Adrenal gland (tissue), 12 donors: ENCODE measurements around the gene PDCD11. TPM values are rescaled to one million over a fixed set of nuclear protein-coding genes. Genes with fewer than 3 reads are reported as not detected.

Experiments used
- DNase-seq, 7 donors: peaks; one replicate each; pipeline ENCODE4 v3.0.0-alpha.2; 2019 to 2020
- H3K27ac ChIP-seq, 5 donors: fragments of 200-600 bp; sonication (generic) in 4 of 5; 1 replicate in 3 of 5; 2 replicates in 2 of 5; pipeline versions ENCODE4 v1.5.1 to v1.8.0; 2016 to 2020; ENCODE audit warnings: mild to moderate bottlenecking in 1 of 5
- H3K27me3 ChIP-seq: fragments of 200-600 bp; 2 replicates; pipeline ENCODE4 v1.8.0; 2021
- H3K36me3 ChIP-seq, 2 donors: fragments of 200-600 bp; replicated peaks in 1 of 2; 1 replicate in 1 of 2; 2 replicates in 1 of 2; pipeline versions ENCODE4 v1.5.1 to v1.8.0; 2018 to 2022
- H3K4me1 ChIP-seq, 2 donors: fragments of 200-600 bp; replicated peaks in 1 of 2; 1 replicate in 1 of 2; 2 replicates in 1 of 2; pipeline versions ENCODE4 v1.5.1 to v1.8.0; 2018 to 2021
- H3K4me3 ChIP-seq, 4 donors: fragments of 200-600 bp; sonication (generic) in 3 of 4; one replicate each; pipeline ENCODE4 v1.5.1; 2016 to 2018
- H3K9me3 ChIP-seq, 3 donors: fragments of 200-600 bp; sonication (generic) in 1 of 3; replicated peaks in 1 of 3; 1 replicate in 2 of 3; 2 replicates in 1 of 3; pipeline versions ENCODE4 v1.5.1 to v1.8.0; 2016 to 2021
- CTCF ChIP-seq, 6 experiments: fragments of 450-650 bp in 4 of 6; fragments of 200-600 bp in 2 of 6; sonication (generic) in 1 of 6; IDR thresholded peaks; 1 replicate in 5 of 6; 2 replicates in 1 of 6; pipeline versions ENCODE4 v1.5.1 to v1.8.0; 2016 to 2021; ENCODE audit warnings: antibody characterized with exemption in 6 of 6, mild to moderate bottlenecking in 2 of 6, moderate library complexity in 1 of 6
- POLR2A ChIP-seq, 2 donors: fragments of 450-650 bp; IDR thresholded peaks; one replicate each; pipeline ENCODE4 v1.6.1; 2017; ENCODE audit warnings: antibody characterized with exemption in 2 of 2, mild to moderate bottlenecking in 2 of 2, moderate library complexity in 1 of 2
- WGBS, 4 donors: extraction: QIAGEN DNeasy Blood & Tissue Kit in 2 of 4; methylation state at CpG; one replicate each; pipeline versions ENCODE4 v1.1.5 to v1.1.7; 2013 to 2017; 5-methylcytosine and 5-hydroxymethylcytosine counted together
- intact Hi-C, 2 donors: fragments of 100-400 bp; cut with DNase I; formaldehyde crosslinking; loops; one replicate each; pipeline versions ENCODE4 v1.14.1 to v1.15.0; 2022 to 2023
- polyA plus RNA-seq, 3 donors: library from polyadenylated mRNA; stranded (reverse); fragments of 200-250 nt in 2 of 3; fragments of 350-450 nt in 1 of 3; fragmentation: Illumina TruSeq in 1 of 3; extraction: RNeasy Lipid Tissue Mini Kit (QIAGEN cat#74804) in 1 of 3; gene quantifications; one replicate each; pipeline ENCODE4 v1.2.3, GENCODE V29; 2013 to 2014
- total RNA-seq, 9 donors: library from RNA; depleted of rRNA in 4 of 9; stranded (reverse); fragments of >200 nt in 4 of 9; fragments of 120-200 nt in 1 of 9; fragmentation: NEBNext Ultra II Directional in 1 of 9; extraction: Animal tissue kit (Norgen Biotek cat#: 25700) in 1 of 9; gene quantifications; one replicate each; pipeline versions ENCODE4 v1.1.0 to v1.2.4, GENCODE V29; 2013 to 2023
- donor health status: healthy with polysubstance abuse.
- donor health status: Bipolar disorder and iron deficiency.
- donor health status: DM: yes; HTN: yes; CAD: no.
- donor health status: DM: no; HTN: no; CAD: no.
- donor health status: DM: no; HTN: no; CAD: no.
- donor health status: DM: yes; HTN: yes; CAD: no.

Gene PDCD11
- total and polyA plus RNA-seq, 12 donors, result 13.6 to 39.7 (median 21.2) TPM

GRCh38 chr10:103458720-103459119 lies 62.3 kb downstream of the PDCD11 start, which contains the start of gene CALHM1:
Gene CALHM1, minus strand, starts transcription at chr10:103458900. Its CDS starts 149 bp downstream, at chr10:103458751.
- Histone ChIP-seq H3K4me3 (no peak within 1 kb of the TSS), H3K9me3 (no peaks in the 10 kb centered on the region), H3K36me3 (no peaks in the 10 kb centered on the region), H3K4me1 (no peaks in the 10 kb centered on the region), H3K27me3 (no peaks in the 10 kb centered on the region), H3K27ac (no peak within 1 kb of the TSS)
- DNase-seq, result no peak
- intact Hi-C loops, result no loop called here
- 55 to 100% (median 83%) methylated on average over 1 to 9 of the region's 9 CpGs for WGBS, 4 donors
- TF ChIP-seq POLR2A (IDR thresholded peaks at IDR 0.05) (no peak), CTCF (IDR thresholded peaks at IDR 0.05) (no peak)

- 60 to 64% (median 61%) methylated on average over 3 to 4 of the region's 4 CpGs; no CpG with 5 or more reads in 1 of the 4 donors for WGBS, 4 donors
- TF ChIP-seq CTCF (IDR thresholded peaks at IDR 0.05) (no peak), POLR2A (IDR thresholded peaks at IDR 0.05) (no peak)
- H3K27me3 ChIP-seq, result no peaks in the 10 kb centered on the region
- intact Hi-C loops, result no loop called here
- H3K4me1 ChIP-seq, result no peaks in the 10 kb centered on the region
- no peaks in the 10 kb centered on the region for H3K9me3 ChIP-seq
- DNase-seq, result no peak
- H3K36me3 ChIP-seq, result no peaks in the 10 kb centered on the region
- no peak overlapping the region for H3K4me3 ChIP-seq
- H3K27ac ChIP-seq, result no peak overlapping the region
Observed at GRCh38 chr10:103459615-103460014, 63.2 kb downstream of the PDCD11 start.

GRCh38 chr10:103463499-103463898 lies 67.1 kb downstream of the PDCD11 start:
- Histone ChIP-seq H3K9me3 (no peaks in the 10 kb centered on the region), H3K27ac (no peak overlapping the region), H3K4me3 (no peak overlapping the region), H3K27me3 (no peaks in the 10 kb centered on the region), H3K36me3 (no peaks in the 10 kb centered on the region), H3K4me1 (no peaks in the 10 kb centered on the region)
- WGBS, 4 donors, result 62 to 80% (median 72%) methylated on average over 4 of the region's 4 CpGs
- DNase-seq, result no peak
- TF ChIP-seq POLR2A (IDR thresholded peaks at IDR 0.05) (no peak), CTCF (IDR thresholded peaks at IDR 0.05) (no peak)
- intact Hi-C loops, result no loop called here

GRCh38 chr10:103465411-103466179 lies 69.2 kb downstream of the PDCD11 start:
- Histone ChIP-seq H3K36me3 (no peaks in the 10 kb centered on the region), H3K27ac (no peak overlapping the region), H3K27me3 (no peaks in the 10 kb centered on the region), H3K4me1 (no peaks in the 10 kb centered on the region), H3K4me3 (no peak overlapping the region), H3K9me3 (no peaks in the 10 kb centered on the region)
- DNase-seq, result no peak
- intact Hi-C loops, result no loop called here
- WGBS, 4 donors, result 78 to 91% (median 84%) methylated on average over 14 of the region's 14 CpGs
- no peak for TF ChIP-seq CTCF (IDR thresholded peaks at IDR 0.05)
- TF ChIP-seq POLR2A (IDR thresholded peaks at IDR 0.05), result no peak
